Middle frontal gyrus (tissue), 1 donor: ENCODE results near the gene GLRX5.

Source experiments
- DNase-seq: peaks from one replicate; pipeline ENCODE4 v3.0.0-alpha.2; 2015; ENCODE audit warnings: low spot score; ENCODE audit errors: extremely low spot score

GLRX5 gene

DNA sequence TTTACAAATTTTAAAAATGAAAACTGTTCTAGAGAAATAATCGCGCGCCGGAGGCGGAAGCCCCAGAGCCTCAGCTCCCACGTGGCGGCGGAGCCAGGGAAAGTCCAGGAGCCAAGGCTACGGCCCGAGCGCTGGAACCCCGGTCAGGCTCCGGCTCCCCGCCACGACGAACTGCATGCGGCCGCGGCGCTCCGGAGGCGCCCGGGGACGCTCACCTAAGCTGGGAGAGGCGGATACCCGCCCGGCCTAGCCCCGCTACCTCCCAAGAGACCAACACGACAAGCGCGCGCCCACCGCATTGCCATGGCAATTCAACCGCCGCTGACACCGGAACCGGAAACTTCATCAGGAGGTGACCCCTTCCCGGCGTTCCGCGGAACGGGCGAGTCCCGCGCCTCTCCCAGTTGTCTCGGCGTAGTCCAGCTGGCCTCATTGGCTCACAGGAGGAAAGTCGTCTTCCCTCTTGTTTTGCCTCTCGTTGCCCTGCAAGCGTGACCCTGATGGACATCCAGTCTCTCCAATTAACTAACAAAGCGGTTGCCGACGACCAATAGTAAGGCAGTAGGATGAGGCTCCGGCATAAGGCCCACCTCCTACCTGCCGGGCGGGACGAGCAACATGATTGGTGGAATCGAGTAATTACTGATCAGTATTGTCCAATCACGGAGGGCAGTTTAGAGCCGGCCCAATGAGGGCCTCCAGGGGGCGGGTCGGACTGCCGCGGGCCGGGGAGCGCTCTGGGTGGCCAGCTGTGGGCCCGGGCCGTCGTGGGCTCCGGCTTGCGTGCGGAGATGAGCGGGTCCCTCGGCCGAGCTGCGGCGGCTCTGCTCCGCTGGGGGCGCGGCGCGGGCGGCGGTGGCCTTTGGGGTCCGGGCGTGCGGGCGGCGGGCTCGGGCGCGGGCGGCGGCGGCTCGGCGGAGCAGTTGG is at the start of gene GLRX5:
GLRX5 (plus strand) TSS at position 752 of the 927 bp plus-strand sequence; CDS start at position 792, 40 bp downstream.
- DNase-seq: peak; percentile 99

DNA sequence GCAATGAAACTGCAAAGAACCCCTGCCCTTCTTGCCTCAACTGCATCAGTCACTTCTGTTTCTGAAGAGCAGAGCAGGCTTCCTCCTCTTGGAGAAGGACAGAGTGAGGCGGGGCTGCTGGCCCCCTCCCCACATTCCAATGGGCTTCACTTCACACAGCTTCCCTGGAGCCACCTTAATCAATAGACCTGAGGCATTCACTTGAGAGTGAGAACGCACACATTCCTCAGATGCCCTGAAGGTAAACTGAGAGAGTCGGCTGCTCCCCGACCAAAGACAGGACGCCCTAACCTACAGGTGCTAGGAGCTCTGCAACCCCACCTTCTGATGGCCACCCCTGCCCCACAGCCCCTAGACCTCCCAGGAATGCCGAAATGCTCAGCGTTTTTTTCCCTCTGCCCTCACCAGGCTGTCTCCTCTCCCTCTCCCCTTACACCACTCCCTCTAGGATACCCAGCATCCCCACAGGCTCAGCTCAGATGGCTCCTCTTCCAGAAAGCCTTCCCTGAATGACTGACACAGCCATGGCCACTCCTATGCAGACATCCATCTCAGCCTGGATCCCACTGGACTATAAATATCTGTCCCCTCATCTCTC is 49.5 kb upstream of the GLRX5 start:
- DNase-seq: no peak

DNA sequence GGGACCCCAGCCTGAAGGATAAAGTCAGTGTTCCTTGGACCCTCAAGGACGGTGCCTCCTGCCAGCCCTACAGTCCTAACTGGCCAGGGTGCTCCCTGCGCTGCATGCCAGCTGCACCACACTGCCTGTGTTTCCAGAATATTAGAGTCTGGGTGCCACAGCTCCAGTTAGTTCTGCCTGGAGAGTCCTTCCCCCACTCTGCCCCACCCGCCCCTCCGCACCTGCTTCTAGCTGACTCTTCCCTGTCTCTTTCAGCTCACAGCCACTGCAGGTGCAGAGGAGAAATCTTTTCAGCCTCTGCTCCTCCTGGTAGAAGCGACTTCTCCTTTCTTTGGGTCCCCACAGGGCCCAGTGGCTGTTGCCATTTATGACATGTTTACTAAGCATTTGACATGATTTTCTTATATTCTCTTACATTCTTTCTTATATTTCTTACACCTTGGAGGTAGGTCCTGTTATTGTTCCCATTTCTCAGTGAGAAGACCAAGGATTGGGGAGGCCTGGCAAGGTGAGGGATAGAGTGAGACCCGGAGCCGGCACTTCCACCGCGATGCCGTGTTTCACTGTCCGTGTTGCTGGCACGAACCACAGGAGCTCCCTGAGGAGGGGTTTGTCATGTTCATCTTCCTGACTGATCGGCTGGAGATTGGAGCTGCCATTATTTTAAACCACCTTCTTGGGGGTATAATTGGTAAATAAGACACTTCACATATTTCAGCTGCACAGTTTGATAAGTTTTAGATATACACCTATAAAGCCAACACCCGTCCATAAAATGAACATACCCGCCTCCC is 47.8 kb upstream of the GLRX5 start:
- no peak for DNase-seq

DNA sequence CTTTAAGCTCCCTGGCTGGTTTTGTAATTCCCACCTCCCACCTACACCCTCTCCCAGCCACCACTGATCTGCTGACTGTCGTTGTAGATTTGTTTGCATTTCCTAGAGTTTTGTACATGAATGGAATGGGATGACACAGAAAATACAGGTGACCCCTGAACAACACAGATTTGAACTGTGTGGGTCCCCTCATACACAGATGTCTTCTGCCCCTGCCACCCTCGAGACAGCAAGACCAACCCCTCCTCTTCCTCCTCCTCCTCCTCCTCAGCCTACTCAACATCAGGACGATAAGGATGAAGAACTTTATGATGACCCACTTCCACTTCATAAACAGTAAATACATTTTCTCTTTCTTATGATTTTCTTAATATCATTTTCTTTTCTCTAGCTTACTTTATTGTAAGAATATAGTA is 47.2 kb upstream of the GLRX5 start:
- no peak for DNase-seq

DNA sequence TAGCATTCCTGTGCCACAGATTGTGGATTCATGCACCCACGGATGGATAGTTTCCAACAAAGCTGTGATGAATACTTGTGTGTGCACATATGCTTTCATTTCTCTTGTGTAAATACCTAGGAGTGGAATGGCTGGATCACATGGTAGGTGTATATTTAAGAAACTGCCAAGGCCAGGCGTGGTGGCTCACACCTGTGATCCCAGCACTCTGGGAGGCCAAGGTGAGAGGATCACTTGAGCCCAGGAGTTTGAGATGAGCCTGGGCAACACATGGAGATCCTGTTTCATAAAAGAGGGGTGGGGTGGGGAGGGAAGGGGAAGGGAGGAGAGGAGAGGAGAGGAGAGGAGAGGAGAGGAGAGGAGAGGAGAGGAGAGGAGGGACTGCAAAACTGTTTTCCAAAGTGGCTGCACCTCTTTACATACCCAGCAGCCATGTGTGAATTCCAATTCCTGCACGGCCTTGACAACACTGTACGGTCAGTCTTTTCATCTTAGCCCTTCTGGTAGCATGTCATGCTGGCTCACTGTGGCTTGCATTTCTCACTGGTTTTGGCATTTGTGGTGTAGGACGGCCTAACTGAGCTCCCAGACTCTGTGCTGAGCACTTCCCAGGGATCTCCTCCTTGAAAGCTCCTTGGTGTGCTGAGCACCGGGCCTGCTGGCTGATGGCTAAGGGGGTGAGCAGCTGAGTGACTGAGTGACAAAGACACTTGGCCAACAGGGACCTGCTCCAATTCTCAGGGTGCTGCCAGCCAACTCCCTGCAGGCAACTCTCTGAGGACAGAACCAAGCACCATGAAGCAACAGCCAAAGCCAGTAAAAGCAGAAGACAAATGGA is 46.3 kb upstream of the GLRX5 start:
- DNase-seq: no peak

DNA sequence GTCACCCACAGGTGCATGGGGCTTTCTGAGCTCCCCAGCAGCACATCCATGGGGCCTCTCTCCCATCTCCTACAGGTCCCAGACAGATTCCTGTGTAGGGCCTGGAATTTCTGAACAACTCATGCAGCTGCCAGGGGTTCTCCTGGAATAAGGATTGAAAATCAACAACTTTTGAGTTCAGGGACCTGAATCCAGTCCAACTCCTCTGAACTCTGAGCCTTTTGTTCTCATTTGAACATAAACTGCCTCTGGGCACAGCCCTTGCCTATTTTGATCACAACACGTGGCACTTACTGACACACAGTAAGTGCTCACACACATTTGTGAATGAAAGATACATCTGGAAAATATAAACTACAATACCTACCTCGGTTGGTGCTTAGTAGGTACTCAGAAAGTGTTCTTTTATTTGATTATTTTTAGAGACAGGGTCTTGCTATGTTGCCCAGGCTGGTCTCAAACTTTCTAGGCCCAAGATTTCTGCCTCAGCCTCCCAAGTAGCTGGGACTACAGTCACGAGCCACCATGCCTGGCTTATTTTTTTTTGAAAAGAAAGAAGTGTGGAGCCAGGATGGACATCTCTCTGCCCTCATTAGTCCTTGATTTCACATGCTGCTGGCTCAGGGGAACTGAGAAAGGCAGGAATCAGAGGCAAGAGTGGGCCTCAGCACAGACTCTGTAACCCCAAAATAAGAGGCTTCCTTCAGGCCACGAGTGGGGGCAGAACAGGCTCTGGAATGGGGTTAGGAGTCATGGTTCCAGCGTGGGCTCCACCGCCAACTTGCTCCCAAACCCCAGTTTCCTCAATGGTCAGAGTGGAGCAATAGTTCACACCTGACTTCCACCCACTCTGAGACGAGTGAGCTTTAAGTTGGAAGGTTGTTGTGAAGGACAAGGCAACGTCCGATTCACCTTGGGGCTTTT is 45.4 kb upstream of the GLRX5 start:
- no peak for DNase-seq

DNA sequence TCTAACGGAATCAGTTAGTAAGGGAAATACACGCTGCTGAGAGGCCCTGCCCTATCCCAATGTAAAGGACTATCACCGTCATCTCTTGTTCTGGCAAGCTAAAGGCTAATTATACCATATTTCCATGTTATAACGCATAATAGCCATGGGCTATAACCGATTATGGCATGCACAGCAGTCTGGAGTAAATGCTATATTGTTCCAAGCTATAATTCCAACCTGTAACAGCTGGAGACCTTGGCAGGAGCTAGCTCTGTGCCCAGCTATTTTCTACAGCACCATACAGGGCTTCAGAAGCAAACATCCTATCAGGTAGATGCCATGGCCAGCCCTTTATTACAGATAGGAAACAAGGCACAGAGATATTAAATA is 44.7 kb upstream of the GLRX5 start:
- DNase-seq: no peak

DNA sequence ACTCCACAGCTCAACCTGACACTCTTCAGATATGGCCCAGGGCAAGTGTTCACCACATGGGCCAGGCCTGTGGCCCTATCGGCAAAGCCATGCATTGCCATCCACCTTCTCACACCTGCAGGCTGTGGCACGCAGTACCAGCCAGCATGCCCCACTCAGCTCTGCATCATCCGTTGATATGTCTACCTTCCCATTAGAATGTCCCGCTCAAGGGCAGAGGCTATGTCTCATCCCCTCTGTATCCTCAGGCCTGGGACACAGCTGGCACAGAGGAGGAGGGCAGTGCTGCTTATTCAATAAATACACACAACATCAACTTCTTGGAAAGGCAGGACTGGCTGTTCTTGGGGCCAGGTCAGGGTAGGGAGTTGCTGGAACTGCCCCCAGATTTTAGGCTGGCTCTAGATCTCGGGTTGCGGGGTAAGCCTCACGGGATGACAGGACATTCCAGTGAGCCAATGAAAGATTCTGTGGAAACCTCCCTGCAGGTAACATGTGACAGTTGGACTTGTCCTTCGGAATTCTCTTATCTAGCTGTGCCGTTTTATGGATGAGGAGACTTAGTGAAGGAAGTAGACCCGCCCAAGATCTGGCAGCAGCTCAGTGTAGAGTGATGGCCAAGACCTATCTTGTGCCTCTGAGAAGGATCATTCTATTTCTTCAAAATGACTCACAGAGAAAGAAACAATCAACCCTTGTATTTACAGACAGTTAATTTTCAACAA is 44.0 kb upstream of the GLRX5 start:
- no peak for DNase-seq

DNA sequence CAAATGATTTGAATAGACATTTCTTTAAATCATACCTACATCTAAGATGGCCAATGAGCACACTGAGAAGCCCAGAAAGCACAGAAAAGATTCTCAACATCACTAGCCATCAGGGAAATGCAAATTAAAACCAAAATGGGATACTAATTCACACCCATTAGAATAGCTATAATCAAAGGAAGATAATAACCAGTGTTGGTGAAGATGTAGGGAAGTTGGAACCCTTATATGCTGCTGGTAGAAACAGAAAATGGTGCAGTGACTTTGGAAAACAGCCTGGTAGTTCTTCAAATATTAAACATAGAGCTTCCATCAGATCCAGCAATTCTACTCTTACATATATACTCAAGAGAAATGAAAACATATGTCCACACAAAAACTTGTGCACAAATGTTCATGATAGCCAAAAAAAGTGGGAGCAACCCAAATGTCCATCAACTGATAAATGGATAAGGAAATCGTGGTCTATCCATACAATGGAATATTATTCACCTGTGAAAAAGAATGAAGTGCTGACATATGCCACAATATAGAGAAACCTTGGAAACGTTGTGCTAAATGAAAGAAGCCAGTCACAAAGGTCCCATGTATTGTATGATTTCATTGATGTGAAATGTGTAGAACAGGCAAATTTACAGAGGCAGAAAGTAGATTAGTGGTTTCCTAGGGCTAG is 42.8 kb upstream of the GLRX5 start:
- DNase-seq: no peak

DNA sequence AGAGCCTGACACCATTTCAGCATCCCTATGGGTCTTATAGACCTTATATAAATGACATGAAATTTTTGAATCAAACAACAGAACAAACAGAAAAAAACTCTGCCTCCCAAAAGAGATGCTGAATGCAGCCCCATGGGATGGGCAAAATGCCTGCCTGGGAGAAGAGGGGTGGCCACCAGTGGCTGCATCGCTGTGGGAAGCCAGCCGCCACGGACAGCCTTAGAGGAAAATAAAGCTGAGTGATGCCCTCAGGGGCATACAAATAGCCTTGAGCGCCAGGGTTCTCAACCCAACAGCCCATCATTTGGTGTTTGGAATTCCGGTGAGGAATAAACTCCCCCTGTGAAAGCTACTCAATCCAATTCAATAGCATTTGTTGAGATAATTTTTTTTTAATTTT is 41.3 kb upstream of the GLRX5 start:
- DNase-seq: no peak

DNA sequence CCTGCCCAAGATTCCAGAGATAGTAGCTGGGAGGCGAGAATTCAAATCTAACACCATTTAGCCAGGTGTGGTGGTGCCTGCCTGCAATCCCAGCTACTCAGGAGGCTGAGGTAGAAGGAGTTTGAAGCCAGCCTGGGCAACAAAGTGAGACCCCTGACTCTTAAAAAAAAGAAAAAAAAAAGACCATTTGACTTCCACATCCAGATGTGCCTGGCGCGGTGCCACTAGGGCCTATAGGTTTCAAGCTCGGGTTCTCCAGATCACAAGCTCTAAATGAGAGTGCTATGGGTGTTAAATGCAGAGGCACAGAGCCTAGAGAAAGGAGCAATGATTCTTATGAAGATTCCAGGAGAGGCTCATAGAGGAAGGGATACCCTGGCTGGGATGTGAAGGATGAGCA is 40.9 kb upstream of the GLRX5 start:
- no peak for DNase-seq

DNA sequence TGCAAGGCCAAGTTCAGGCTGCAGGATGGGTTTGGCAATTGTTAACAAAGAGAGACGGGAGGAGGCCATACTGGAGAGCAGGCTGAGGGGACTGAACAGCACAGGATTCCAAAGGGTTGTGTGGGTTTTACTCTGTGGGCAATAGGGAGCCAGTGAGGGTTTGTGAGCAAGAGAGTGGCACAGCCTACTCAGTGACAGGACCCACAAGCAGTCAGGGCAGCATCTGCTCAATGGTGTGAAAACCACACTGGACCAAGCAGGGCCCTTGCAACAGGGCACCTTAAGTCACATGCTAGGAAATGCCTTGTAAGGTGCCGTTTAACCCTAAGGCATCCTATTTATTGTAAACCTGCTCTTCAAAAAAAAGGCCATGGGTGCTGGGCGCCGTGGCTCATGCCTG is 40.4 kb upstream of the GLRX5 start:
- DNase-seq: no peak

DNA sequence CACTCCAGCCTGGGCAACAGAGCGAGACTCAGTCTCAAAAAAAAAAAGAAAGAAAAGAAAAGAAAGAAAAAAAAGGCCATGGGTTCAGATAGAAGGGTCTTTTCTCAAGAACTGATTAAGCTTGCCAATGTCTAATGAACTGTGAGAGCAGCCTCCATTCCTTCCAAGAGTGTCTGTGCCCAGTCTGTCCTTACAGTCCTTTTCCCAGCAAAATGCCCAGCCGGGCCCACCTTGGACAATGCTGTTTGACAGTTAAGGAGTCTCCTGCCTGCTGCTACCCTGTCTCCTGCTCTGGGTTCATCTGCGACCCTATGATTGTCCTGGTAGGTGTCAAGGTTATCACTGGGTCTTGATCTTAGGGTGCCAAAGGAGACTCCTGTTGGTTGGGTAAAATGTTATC is 39.8 kb upstream of the GLRX5 start:
- no peak for DNase-seq

DNA sequence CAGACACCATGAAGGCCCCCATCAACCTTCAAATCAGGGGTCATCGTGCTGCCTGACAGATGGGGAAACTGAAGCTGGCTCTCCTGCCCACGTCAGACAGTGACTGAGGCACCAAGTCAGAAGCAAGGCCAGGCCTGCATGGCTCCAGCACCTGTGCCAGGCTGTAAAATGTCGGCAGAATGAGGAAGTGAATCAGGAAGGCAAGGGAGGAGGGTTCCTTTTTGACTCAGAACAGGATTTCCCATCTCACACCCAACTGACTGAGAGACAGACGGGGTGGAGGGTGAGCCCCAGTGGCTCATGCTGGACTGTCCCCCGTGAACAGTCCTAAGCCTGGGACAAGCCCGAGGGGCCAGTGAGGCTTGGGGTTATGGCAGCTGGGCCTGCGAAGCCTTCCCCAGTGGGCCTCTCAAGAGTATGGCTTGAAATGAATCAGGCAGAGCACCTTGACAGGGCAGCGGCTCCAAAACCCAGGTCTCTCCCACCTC is 39.3 kb upstream of the GLRX5 start:
- DNase-seq: no peak

DNA sequence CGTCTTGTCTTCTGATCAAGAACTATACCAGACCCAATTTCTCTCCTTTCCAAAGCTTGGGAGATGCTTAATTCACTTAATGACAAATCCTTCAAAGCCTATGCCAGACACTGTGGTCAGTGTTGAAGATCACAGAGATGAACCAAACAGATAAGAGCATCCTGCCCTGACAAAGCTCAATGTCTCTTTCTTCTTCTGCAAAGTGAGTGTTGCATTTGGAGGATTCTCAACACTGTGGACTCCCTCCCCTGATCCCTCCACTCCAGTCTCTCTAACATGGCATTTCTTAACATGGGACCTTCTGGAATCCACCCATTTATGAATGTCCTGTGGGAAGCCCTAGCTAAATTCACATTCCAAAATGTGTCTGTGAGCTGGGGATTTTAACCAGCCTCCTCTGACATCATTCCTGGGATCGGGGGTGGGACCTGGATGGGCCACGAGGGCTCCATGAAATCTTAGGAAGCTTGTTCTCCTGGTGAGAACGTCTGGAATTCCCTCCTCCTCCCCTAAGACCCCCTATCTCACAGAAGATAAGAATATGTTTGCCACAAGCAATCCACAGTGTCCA is 38.7 kb upstream of the GLRX5 start:
- no peak for DNase-seq

DNA sequence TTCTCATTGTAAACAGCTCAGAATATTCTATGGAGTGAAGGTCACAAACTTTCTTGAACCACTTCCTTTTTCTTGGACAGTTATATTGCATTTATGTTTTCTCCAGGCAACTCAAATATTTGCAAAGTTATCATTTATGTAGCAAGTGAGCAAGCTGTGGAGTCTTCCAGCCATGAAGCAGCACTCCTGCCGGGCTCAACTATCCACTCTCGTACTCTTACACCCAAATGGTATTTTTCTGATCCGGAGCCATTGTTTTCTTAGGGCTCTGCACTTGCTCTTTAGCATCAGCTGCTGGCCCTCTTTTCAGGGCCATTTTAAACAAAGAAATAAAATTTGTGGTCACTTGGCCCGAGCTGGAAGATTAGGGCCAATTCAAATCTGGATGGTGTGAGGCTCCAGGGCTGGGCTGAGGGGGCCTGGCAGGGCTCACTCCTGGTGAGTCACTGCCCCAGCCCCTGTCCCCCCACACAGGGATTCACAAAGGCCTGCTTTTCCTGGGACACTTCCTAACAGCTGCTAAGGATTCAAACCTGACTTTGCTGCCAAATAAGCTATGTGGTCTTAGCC is 38.1 kb upstream of the GLRX5 start:
- DNase-seq: no peak

DNA sequence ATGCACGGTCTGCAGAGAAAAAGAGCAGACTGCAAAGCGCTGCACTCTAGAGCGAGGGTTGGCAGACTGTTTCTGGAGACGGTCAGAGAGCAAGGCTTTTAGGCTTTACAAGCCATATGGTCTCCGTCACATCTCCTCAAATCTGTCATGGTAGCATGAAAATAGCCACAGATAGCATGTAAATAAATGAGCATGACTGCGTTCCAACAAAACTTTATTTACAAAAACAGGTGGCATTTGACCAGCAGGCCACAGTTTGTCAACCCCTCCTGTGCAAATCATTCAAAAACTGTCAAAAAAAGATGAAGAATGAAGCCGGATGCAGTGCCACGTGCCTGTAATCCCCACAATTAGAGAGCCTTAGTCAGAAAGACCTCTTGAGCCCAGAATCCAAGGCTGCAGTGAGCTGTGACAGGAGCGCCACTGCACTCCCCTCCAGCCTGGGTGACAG is 37.3 kb upstream of the GLRX5 start:
- DNase-seq: no peak
